Right lobe of liver (tissue), 4 donors: ENCODE data around the gene CYP4F8.

Experiments
- CTCF ChIP-seq, 4 donors: fragments of 200-600 bp in 3 of 4; fragments of 450-650 bp in 1 of 4; IDR thresholded peaks; one replicate each; pipeline versions ENCODE4 v1.5.1 to v1.8.0; 2016 to 2022; ENCODE audit warnings: antibody characterized with exemption in 4 of 4, mild to moderate bottlenecking in 2 of 4
- POLR2A ChIP-seq: fragments of 450-650 bp; IDR thresholded peaks from one replicate; pipeline ENCODE4 v1.6.1; 2017; ENCODE audit warnings: antibody characterized with exemption, mild to moderate bottlenecking
- donor health status: DM: no; HTN: no; CAD: no.
- donor health status: DM: no; HTN: no; CAD: no.
- donor health status: DM: no; HTN: yes; CAD: no.

GRCh38 chr19:15629003-15629880, 14.2 kb downstream of the CYP4F8 start:
- TF ChIP-seq CTCF (IDR thresholded peaks at IDR 0.05) (peak; percentile 91 to 98 (median 96)), POLR2A (no peak)
